Body of pancreas (tissue), 4 donors: Measurements from ENCODE around the gene WBP1L. TPM values are rescaled to one million over a fixed set of nuclear protein-coding genes. Genes with fewer than 3 reads are reported as not detected.

Source experiments
- ATAC-seq: fragments of 150-250 bp; one replicate; pipeline ENCODE4 v1.9.1; 2016
- DNase-seq, 4 donors: peaks; one replicate each; pipeline ENCODE4 v3.0.0-alpha.2; 2019
- H3K27ac ChIP-seq, 4 donors: fragments of 200-600 bp; sonication (generic); 1 replicate in 3 of 4; 2 replicates in 1 of 4; pipeline versions ENCODE4 v1.5.1 to v1.6.1; 2016 to 2019; ENCODE audit warnings: mild to moderate bottlenecking in 1 of 4, mixed read lengths in 1 of 4, moderate library complexity in 1 of 4
- H3K27me3 ChIP-seq, 2 donors: fragments of 200-600 bp; sonication (generic); one replicate each; pipeline ENCODE4 v1.6.0; 2016; ENCODE audit warnings: mild to moderate bottlenecking in 1 of 2
- H3K36me3 ChIP-seq, 2 donors: fragments of 200-600 bp; sonication (generic); replicated peaks in 1 of 2; 2 replicates each; pipeline ENCODE4 v1.5.1; 2016; ENCODE audit warnings: low read depth in 2 of 2; ENCODE audit not compliant: insufficient read depth in 1 of 2
- H3K4me1 ChIP-seq: fragments of 200-600 bp; sonication (generic); one replicate; pipeline ENCODE4 v1.6.0; 2016
- H3K4me3 ChIP-seq, 2 donors: fragments of 200-600 bp; sonication (generic); 1 replicate in 1 of 2; 2 replicates in 1 of 2; pipeline ENCODE4 v1.5.1; 2016 to 2019
- H3K9me3 ChIP-seq, 3 donors: fragments of 200-600 bp; sonication (generic); 1 replicate in 2 of 3; 2 replicates in 1 of 3; pipeline ENCODE4 v1.5.1; 2016
- POLR2A ChIP-seq, 3 donors: fragments of 450-650 bp; IDR thresholded peaks; one replicate each; pipeline ENCODE4 v1.6.1; 2016; ENCODE audit warnings: antibody characterized with exemption in 3 of 3, mild to moderate bottlenecking in 2 of 3
- WGBS, 2 donors: methylation state at CpG; one replicate each; pipeline ENCODE4 v1.1.5; 2017; 5-methylcytosine and 5-hydroxymethylcytosine counted together
- intact Hi-C: fragments of 100-400 bp; cut with DNase I; formaldehyde crosslinking; loops from one replicate; pipeline ENCODE4 v1.15.1; 2023
- total RNA-seq, 2 donors: library from RNA; depleted of rRNA; stranded (reverse); fragments of >200 nt; gene quantifications; one replicate each; pipeline ENCODE4 v1.1.0, GENCODE V29; 2016
- TF ChIP-seq, protein P1 (sequence below), 7 experiments: fragments of 450-650 bp in 4 of 7; fragments of 200-600 bp in 3 of 7; sonication (generic) in 3 of 7; IDR thresholded peaks; one replicate each; pipeline ENCODE4 v1.5.1; 2016 to 2019; ENCODE audit warnings: antibody characterized with exemption in 7 of 7

WBP1L gene
- total RNA-seq, 2 donors from 2014 or later: 30.6 to 55.4 TPM

DNA sequence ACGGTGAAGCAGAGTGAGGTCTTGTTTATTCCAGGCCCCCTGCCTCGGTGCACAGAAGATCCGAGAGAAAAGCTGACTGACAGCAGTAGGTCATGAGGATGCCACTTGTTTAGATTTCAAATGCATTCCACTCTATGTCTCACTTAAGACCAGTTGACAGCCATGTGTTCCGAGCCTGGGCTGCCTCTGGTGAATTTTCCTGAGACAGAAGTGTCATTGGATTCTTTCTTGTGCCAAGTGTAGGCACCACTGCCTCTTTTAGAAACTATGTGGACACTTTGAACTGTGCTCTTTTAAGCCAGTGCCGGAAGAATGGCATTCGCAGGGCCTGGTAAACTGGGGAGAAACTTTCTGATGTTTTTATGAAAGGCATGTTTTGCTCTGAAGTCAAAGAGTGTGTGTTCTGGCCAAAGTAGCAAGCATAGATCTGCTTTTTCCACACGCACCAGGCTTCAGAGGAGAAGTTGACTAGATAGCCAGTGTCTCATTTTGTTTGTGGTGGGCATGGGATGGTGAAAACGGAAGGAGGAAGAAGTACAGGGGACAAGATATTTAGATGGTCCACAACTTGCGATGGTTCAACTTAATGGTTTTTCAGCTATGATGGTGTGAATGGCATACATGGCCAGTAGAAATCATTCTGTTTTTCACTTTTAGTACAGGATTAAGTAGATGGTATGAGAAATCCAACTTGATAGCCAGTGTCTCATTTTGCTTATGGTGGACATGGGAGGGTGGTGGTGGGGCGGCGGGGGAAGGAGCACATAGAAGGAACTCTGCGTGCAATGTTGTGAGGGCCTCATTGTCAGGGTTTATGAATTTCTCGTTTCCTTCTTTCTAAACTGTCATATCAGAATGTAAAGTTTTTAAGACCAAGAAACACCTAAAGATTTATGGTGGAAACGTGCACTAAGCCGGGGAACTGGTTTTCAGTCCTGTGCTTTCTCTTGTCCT lies 52.0 kb downstream of the WBP1L start:
- Histone ChIP-seq H3K27ac (peak overlapping the region in 2 of 4 donors; percentile 32 to 70), H3K27me3 (no peaks in the 10 kb centered on the region), H3K4me1 (peaks cover 6% of the 10 kb centered on the region), H3K36me3 (peaks cover 0 to 5% of the 10 kb centered on the region in 2 donors), H3K9me3 (no peaks in the 10 kb centered on the region), H3K4me3 (no peak overlapping the region)
- ATAC-seq (no peak), DNase-seq (no peak)
- 73 to 83% methylated on average over 15 of the region's 15 CpGs for WGBS, 2 donors
- TF ChIP-seq POLR2A (IDR thresholded peaks at IDR 0.05): no peak
- TF ChIP-seq, protein P1, sequence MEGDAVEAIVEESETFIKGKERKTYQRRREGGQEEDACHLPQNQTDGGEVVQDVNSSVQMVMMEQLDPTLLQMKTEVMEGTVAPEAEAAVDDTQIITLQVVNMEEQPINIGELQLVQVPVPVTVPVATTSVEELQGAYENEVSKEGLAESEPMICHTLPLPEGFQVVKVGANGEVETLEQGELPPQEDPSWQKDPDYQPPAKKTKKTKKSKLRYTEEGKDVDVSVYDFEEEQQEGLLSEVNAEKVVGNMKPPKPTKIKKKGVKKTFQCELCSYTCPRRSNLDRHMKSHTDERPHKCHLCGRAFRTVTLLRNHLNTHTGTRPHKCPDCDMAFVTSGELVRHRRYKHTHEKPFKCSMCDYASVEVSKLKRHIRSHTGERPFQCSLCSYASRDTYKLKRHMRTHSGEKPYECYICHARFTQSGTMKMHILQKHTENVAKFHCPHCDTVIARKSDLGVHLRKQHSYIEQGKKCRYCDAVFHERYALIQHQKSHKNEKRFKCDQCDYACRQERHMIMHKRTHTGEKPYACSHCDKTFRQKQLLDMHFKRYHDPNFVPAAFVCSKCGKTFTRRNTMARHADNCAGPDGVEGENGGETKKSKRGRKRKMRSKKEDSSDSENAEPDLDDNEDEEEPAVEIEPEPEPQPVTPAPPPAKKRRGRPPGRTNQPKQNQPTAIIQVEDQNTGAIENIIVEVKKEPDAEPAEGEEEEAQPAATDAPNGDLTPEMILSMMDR (IDR thresholded peaks at IDR 0.05): no peak
- intact Hi-C loops: no loop called here

- WGBS, 2 donors: 46 to 56% methylated on average over 7 to 9 of the region's 9 CpGs
- TF ChIP-seq, protein P1 (IDR thresholded peaks at IDR 0.05): no peak
- peak in 1 of 3 donors; percentile 52 for TF ChIP-seq POLR2A (IDR thresholded peaks at IDR 0.05)
- no peak overlapping the region for H3K4me3 ChIP-seq
- peaks cover 6% of the 10 kb centered on the region for H3K4me1 ChIP-seq
- no peaks in the 10 kb centered on the region for H3K27me3 ChIP-seq
- H3K9me3 ChIP-seq: no peaks in the 10 kb centered on the region
- intact Hi-C loops: no loop called here
- peak overlapping the region in 2 of 4 donors; percentile 32 to 70 for H3K27ac ChIP-seq
- DNase-seq (peak; percentile 45 to 83 (median 70)), ATAC-seq (peak; percentile 83)
- peaks cover 0 to 5% of the 10 kb centered on the region in 2 donors for H3K36me3 ChIP-seq
These were observed 52.8 kb downstream of the WBP1L start for GRCh38 chr10:102796407-102797176.

DNA sequence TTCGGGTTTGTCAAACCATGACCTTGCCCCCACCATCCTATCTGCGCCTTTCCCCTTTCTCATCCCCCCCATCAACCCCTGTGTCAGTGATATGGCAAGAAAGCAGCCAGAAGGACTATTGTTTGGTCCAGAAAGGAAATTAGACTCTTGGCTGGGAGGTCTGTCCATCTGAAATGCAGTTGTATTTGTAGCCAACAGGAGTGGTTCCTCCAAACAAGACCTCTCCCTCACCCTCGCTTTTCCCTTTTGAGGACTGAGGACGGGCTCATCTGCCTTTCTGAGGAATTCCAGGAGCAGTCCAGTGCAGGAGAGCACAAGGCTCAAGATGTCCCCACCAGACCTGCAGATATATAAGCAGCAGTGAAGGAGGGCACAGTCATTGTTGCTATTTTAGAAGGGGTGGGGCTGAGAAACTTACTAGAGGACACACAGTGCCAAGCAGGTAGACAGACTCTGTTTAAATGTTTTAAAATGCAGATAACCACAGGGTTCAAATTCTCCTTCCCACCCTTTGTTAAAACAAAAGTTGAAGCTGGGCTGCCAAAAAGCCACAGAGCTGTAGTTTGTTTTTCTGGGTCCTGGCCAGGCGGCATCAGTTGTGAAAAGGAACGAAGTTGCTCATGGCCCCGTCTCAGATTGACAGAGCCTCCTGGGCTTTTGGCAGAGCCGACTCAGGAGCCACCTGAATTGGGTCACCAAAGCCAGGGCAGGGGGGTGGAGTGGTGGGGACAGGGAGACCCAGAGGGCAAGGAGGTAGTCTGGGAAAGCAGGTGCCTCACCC lies 56.1 kb downstream of the WBP1L start:
- ATAC-seq: no peak
- 70 to 78% methylated on average over 8 of the region's 8 CpGs for WGBS, 2 donors
- H3K9me3 ChIP-seq: no peaks in the 10 kb centered on the region
- H3K36me3 ChIP-seq: peaks cover 0 to 5% of the 10 kb centered on the region in 2 donors
- no peaks in the 10 kb centered on the region for H3K27me3 ChIP-seq
- no peak for DNase-seq
- H3K4me1 ChIP-seq: peaks cover 6% of the 10 kb centered on the region
- peak overlapping the region in 2 of 4 donors; percentile 27 to 45 for H3K27ac ChIP-seq
- no peak overlapping the region for H3K4me3 ChIP-seq
- TF ChIP-seq, protein P1 (IDR thresholded peaks at IDR 0.05): no peak
- TF ChIP-seq POLR2A (IDR thresholded peaks at IDR 0.05): no peak
- intact Hi-C loops: no loop called here

- H3K4me1 ChIP-seq: peaks cover 6% of the 10 kb centered on the region
- WGBS, 2 donors: 78 to 83% methylated on average over 10 of the region's 10 CpGs
- H3K9me3 ChIP-seq: no peaks in the 10 kb centered on the region
- peak overlapping the region in 3 of 4 donors; percentile 28 to 45 (median 39) for H3K27ac ChIP-seq
- no peaks in the 10 kb centered on the region for H3K27me3 ChIP-seq
- DNase-seq (no peak), ATAC-seq (no peak)
- intact Hi-C loops: no loop called here
- no peak overlapping the region for H3K4me3 ChIP-seq
- no peak for TF ChIP-seq POLR2A (IDR thresholded peaks at IDR 0.05)
- TF ChIP-seq, protein P1 (IDR thresholded peaks at IDR 0.05): no peak
- peaks cover 0 to 5% of the 10 kb centered on the region in 2 donors for H3K36me3 ChIP-seq
These were observed 57.0 kb downstream of the WBP1L start for GRCh38 chr10:102800611-102801335.
